ENCODE results near the gene OLFML3. TPM values are rescaled to one million over a fixed set of nuclear protein-coding genes. Genes with fewer than 3 reads are reported as not detected.
"Not testable (repeated sequence)": the region's sequence is repeated elsewhere in the genome, so short reads cannot be mapped to it uniquely, and the experiment has no call there.

The OLFML3 gene
- total RNA-seq, 1 experiment from 2014 or later = 7.0 TPM

GRCh38 chr1:113946678-113947387 lies 32.4 kb upstream of the OLFML3 start:
- TF ChIP-seq EZH2 (IDR thresholded peaks at IDR 0.05; ENCODE audit: low read length, unreplicated experiment) = no peak
- TF ChIP-seq CTCF (conservative IDR thresholded peaks at IDR 0.05; ENCODE audit: low read depth, low read length) = no peak
- TF ChIP-seq EZH2phosphoT487 (IDR thresholded peaks at IDR 0.05; ENCODE audit: borderline replicate concordance, low read length) = no peak
- no peak for ATAC-seq

GRCh38 chr1:113947388-113948107 lies 31.7 kb upstream of the OLFML3 start:
- Histone ChIP-seq H3K4me3 (ENCODE audit: low read length) (no peak overlapping the region), H3K9me3 (ENCODE audit: low read length) (no peaks in the 10 kb centered on the region), H3K79me2 (ENCODE audit: low read length) (peaks cover 60% of the 10 kb centered on the region), H3K9me2 (replicated peaks; ENCODE audit: low read length) (no peaks in the 10 kb centered on the region), H4K20me1 (ENCODE audit: low read length) (no peaks in the 10 kb centered on the region), H3K27ac (ENCODE audit: low read length) (no peak overlapping the region), H3K36me3 (ENCODE audit: low read depth, low read length) (peaks cover 11% of the 10 kb centered on the region; the same call in 1 of the 2 replicates), H3K4me2 (ENCODE audit: low read length) (no peak overlapping the region), H2AFZ (ENCODE audit: low read length) (no peak overlapping the region), H3K4me1 (ENCODE audit: insufficient read depth, low read length) (no peaks in the 10 kb centered on the region), H3K27me3 (ENCODE audit: low read length) (no peaks in the 10 kb centered on the region), H3F3A (ENCODE audit: low read length, unreplicated experiment) (no peaks in the 10 kb centered on the region), H3K9ac (ENCODE audit: low read length) (no peak overlapping the region)
- ATAC-seq (no peak), DNase-seq (no peak)
- BruUV-seq (replicated peaks) = no TSS peak
- POLR2A ChIA-PET (ENCODE audit: unreplicated experiment) = no interaction called here
- intact Hi-C loops (cut with micrococcal nuclease) = no loop called here
- CTCF ChIA-PET = no interaction called here
- TF ChIP-seq EZH2 (IDR thresholded peaks at IDR 0.05; ENCODE audit: low read length, unreplicated experiment) (no peak), CTCF (conservative IDR thresholded peaks at IDR 0.05; ENCODE audit: low read depth, low read length) (no peak), EZH2phosphoT487 (IDR thresholded peaks at IDR 0.05; ENCODE audit: borderline replicate concordance, low read length) (no peak)

More at GRCh38 chr1:113946678-113947387, 32.4 kb upstream of the OLFML3 start:
- intact Hi-C loops (cut with micrococcal nuclease) = no loop called here
- ChIA-PET CTCF (no interaction called here), POLR2A (ENCODE audit: unreplicated experiment) (no interaction called here)
- Histone ChIP-seq H3K4me1 (ENCODE audit: insufficient read depth, low read length) (no peaks in the 10 kb centered on the region), H3F3A (ENCODE audit: low read length, unreplicated experiment) (no peaks in the 10 kb centered on the region), H3K9ac (ENCODE audit: low read length) (no peak overlapping the region), H3K36me3 (ENCODE audit: low read depth, low read length) (peaks cover 11% of the 10 kb centered on the region; the same call in 1 of the 2 replicates), H2AFZ (ENCODE audit: low read length) (no peak overlapping the region), H3K27me3 (ENCODE audit: low read length) (no peaks in the 10 kb centered on the region), H3K27ac (ENCODE audit: low read length) (no peak overlapping the region), H3K9me3 (ENCODE audit: low read length) (no peaks in the 10 kb centered on the region), H3K4me2 (ENCODE audit: low read length) (no peak overlapping the region), H3K79me2 (ENCODE audit: low read length) (peaks cover 60% of the 10 kb centered on the region), H3K9me2 (replicated peaks; ENCODE audit: low read length) (no peaks in the 10 kb centered on the region), H3K4me3 (ENCODE audit: low read length) (no peak overlapping the region), H4K20me1 (ENCODE audit: low read length) (no peaks in the 10 kb centered on the region)
- DNase-seq = no peak
- BruUV-seq (replicated peaks) = no TSS peak

- H3F3A ChIP-seq (ENCODE audit: low read length, unreplicated experiment); H3K4me3 ChIP-seq (ENCODE audit: low read length); DNase-seq; H3K36me3 ChIP-seq (ENCODE audit: low read depth, low read length); H3K9me3 ChIP-seq (ENCODE audit: low read length); intact Hi-C loops (cut with micrococcal nuclease); H3K4me2 ChIP-seq (ENCODE audit: low read length); H2AFZ ChIP-seq (ENCODE audit: low read length); H3K27me3 ChIP-seq (ENCODE audit: low read length); H3K9me2 ChIP-seq (replicated peaks; ENCODE audit: low read length); BruUV-seq (replicated peaks); H4K20me1 ChIP-seq (ENCODE audit: low read length); CTCF ChIA-PET; ATAC-seq; H3K4me1 ChIP-seq (ENCODE audit: insufficient read depth, low read length); H3K9ac ChIP-seq (ENCODE audit: low read length); H3K27ac ChIP-seq (ENCODE audit: low read length): not testable (repeated sequence)
- peaks cover 57% of the 10 kb centered on the region for H3K79me2 ChIP-seq (ENCODE audit: low read length)
- POLR2A ChIA-PET (ENCODE audit: unreplicated experiment) = interaction anchor here (0.6 kb wide), 1 partner anchor 14 kb away, joined by 4 read pairs; no protein-coding TSS in a partner anchor
Observed at GRCh38 chr1:113948151-113948550, 31.1 kb upstream of the OLFML3 start.

Data from PC-3 (cell line).